ENCODE data around the gene CNGB1. TPM values are rescaled to one million over a fixed set of nuclear protein-coding genes. Genes with fewer than 3 reads are reported as not detected.

Gene CNGB1
- total and polyA plus RNA-seq, 2 donors from 2014 or later = not detected

DNA sequence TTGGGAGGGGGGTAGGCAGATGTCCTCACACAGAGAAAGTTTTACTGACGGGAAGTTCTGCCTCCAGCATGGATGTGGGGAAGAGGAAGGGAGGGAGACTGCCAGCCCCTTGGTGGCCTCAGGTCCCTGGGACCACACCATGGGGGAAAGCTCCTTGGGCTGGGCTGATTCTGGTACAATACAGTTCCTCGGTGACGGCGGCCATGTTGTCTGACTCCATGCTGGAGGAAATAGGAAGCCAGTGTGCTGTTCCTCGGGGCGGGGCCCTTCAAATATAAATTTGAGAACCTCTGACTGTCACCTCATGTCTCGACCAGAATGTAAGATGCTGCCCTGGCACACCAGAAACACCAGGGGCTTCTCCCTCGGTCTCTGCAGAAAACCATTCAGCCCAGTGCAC, 66.8 kb downstream of the CNGB1 start:
- intact Hi-C loops (cut with DNase I) = loop anchor here (5.0 kb wide), 1 partner anchor 93 kb away; no protein-coding TSS in a partner anchor
- H3K27me3 ChIP-seq (ENCODE audit: control insufficient read depth, insufficient read depth, low read length) = no peaks in the 10 kb centered on the region

GRCh38 chr16:57903656-57904055, 67.3 kb downstream of the CNGB1 start:
- TF ChIP-seq CTCF (IDR thresholded peaks at IDR 0.05; ENCODE audit: borderline replicate concordance, extremely low read depth, insufficient read depth) = no peak
- H3K27me3 ChIP-seq (ENCODE audit: control insufficient read depth, insufficient read depth, low read length) = no peaks in the 10 kb centered on the region
- intact Hi-C loops (cut with DNase I) = loop anchor here (5.0 kb wide), 1 partner anchor 94 kb away; no protein-coding TSS in a partner anchor

More for the DNA sequence above, 66.8 kb downstream of the CNGB1 start:
- Histone ChIP-seq H3K9me3 (ENCODE audit: control insufficient read depth in 2 of 3, insufficient read depth in 1 of 3, low read length in 3 of 3) (no peaks in the 10 kb centered on the region), H3K27ac (ENCODE audit: low read depth in 2 of 2, low read length in 2 of 2) (no peak overlapping the region), H3K4me3 (ENCODE audit: low read length in 3 of 3) (no peak overlapping the region), H3K4me1 (ENCODE audit: control insufficient read depth in 2 of 3, insufficient read depth in 2 of 3, low read depth in 1 of 3, low read length in 3 of 3) (peaks cover 0 to 2% (median 0%) of the 10 kb centered on the region in 3 donors), H3K9ac (ENCODE audit: low read length in 3 of 3) (no peak overlapping the region), H3K36me3 (ENCODE audit: control insufficient read depth in 2 of 3, insufficient read depth in 3 of 3, low read length in 3 of 3) (no peaks in the 10 kb centered on the region)
- DNase-seq = peak in 1 of 5 donors; percentile 57
- no peak for TF ChIP-seq CTCF (IDR thresholded peaks at IDR 0.05; ENCODE audit: borderline replicate concordance, extremely low read depth, insufficient read depth)
- no peak for FAIRE-seq

GRCh38 chr16:57901480-57902069, 69.4 kb downstream of the CNGB1 start:
- DNase-seq = peak in 1 of 5 donors; percentile 63
- Histone ChIP-seq H3K36me3 (ENCODE audit: control insufficient read depth in 2 of 3, insufficient read depth in 3 of 3, low read length in 3 of 3) (no peaks in the 10 kb centered on the region), H3K4me3 (ENCODE audit: low read length in 3 of 3) (no peak overlapping the region), H3K4me1 (ENCODE audit: control insufficient read depth in 2 of 3, insufficient read depth in 2 of 3, low read depth in 1 of 3, low read length in 3 of 3) (peaks cover 0 to 2% (median 0%) of the 10 kb centered on the region in 3 donors), H3K27me3 (ENCODE audit: control insufficient read depth, insufficient read depth, low read length) (no peaks in the 10 kb centered on the region), H3K9ac (ENCODE audit: low read length in 3 of 3) (no peak overlapping the region), H3K9me3 (ENCODE audit: control insufficient read depth in 2 of 3, insufficient read depth in 1 of 3, low read length in 3 of 3) (no peaks in the 10 kb centered on the region), H3K27ac (ENCODE audit: low read depth in 2 of 2, low read length in 2 of 2) (no peak overlapping the region)
- TF ChIP-seq CTCF (IDR thresholded peaks at IDR 0.05; ENCODE audit: borderline replicate concordance, extremely low read depth, insufficient read depth) = no peak
- intact Hi-C loops (cut with DNase I) = loop anchor here (5.0 kb wide), 1 partner anchor 96 kb away; no protein-coding TSS in a partner anchor
- FAIRE-seq = no peak

More at GRCh38 chr16:57903656-57904055, 67.3 kb downstream of the CNGB1 start:
- H3K4me3 ChIP-seq (ENCODE audit: low read length in 3 of 3) = no peak overlapping the region
- peaks cover 0 to 2% (median 0%) of the 10 kb centered on the region in 3 donors for H3K4me1 ChIP-seq (ENCODE audit: control insufficient read depth in 2 of 3, insufficient read depth in 2 of 3, low read depth in 1 of 3, low read length in 3 of 3)
- FAIRE-seq (no peak), DNase-seq (peak in 4 of 5 donors; percentile 26 to 72 (median 57))
- H3K9me3 ChIP-seq (ENCODE audit: control insufficient read depth in 2 of 3, insufficient read depth in 1 of 3, low read length in 3 of 3) = no peaks in the 10 kb centered on the region
- no peaks in the 10 kb centered on the region for H3K36me3 ChIP-seq (ENCODE audit: control insufficient read depth in 2 of 3, insufficient read depth in 3 of 3, low read length in 3 of 3)
- H3K9ac ChIP-seq (ENCODE audit: low read length in 3 of 3) = no peak overlapping the region
- H3K27ac ChIP-seq (ENCODE audit: low read depth in 2 of 2, low read length in 2 of 2) = no peak overlapping the region
